PFSK-1 (cell line): ENCODE data around the gene PRDM11.

ENCODE experiments used
- FOXP2 ChIP-seq: optimal IDR thresholded peaks from 2 replicates; pipeline ENCODE3; 2011; ENCODE audit warnings: borderline replicate concordance, control low read depth, inconsistent platforms; ENCODE audit not compliant: insufficient read depth; ENCODE audit errors: extremely low read length, extremely low read depth
- POLR2AphosphoS5 ChIP-seq: IDR thresholded peaks from 2 replicates; pipeline ENCODE4 v1.6.1; 2012; ENCODE audit warnings: low read depth, mild to moderate bottlenecking, control low read depth, low read length, moderate library complexity
- REST ChIP-seq, 2 experiments: IDR thresholded peaks; 2 replicates each; pipeline versions ENCODE4 v1.6.1 to v1.8.0; 2011 to 2012; ENCODE audit warnings: low read depth in 2 of 2, low read length in 2 of 2, control low read depth in 1 of 2, inconsistent platforms in 1 of 2, mild to moderate bottlenecking in 1 of 2, moderate library complexity in 1 of 2; ENCODE audit not compliant: insufficient read depth in 1 of 2

DNA sequence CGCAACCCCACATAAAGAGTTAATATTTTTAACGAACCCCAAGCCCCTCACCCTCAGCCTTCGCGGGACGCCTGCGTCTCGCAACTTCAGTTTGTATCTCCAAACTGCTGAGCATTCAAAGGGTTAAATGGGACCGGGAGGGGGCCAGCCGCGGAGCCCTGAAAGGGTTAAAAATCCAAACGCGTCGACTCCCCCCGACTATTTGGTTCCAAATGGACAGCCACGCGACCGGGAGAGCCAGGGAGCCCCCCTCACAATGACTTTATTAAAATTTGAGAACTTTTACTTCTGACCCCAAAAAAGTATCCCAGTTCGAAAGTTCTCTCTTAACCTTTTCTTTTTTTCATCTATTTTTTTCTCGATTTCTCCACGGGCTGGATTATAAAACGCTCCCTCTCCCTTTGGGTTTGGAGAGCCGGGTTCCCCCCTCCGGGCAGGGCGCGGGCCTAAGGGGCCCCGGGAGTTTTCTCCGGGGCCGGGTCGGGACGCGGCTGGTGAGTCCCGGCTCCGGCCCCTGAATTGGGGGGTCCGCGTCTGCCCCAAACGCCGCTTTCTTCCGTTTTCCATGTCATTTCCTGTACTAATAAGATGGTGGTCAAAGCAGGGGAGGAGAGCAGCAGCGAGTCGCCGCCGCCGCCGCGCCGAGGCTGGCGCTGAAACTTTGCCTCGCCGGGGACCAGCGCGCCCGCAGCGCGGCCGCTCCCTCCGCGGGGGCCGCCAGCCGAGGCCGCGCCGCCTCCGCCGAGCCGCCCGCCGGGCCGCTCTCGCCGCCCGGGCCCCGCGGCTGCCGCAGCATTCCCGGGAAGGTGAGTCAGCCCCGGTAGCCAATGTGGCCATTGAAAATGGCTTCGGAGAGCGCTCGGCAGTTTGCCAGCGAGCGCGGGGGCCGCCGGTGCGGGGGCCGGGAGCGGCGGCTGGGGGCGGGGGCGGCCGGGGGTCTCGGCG lies at the start of gene PRDM11:
- TF ChIP-seq FOXP2 (no peak), REST (IDR thresholded peaks at IDR 0.05; ENCODE audit: insufficient read depth in 1 of 2, low read depth in 2 of 2, low read length in 2 of 2) (no peak), POLR2AphosphoS5 (no peak)
